GM12891 (cell line): ENCODE results near the gene GRIK1.

Experiments used
- PAX5 ChIP-seq: IDR thresholded peaks from 2 replicates; pipeline ENCODE4 v1.6.1; 2011; ENCODE audit warnings: low read length, moderate library complexity, mild to moderate bottlenecking; ENCODE audit not compliant: insufficient read depth, severe bottlenecking
- POLR2A ChIP-seq: IDR thresholded peaks from 2 replicates; pipeline ENCODE4 v1.6.1; 2011; ENCODE audit warnings: low read depth, low read length, control low read depth
- POLR2AphosphoS5 ChIP-seq: IDR thresholded peaks from 2 replicates; pipeline ENCODE4 v1.6.1; 2011; ENCODE audit warnings: low read depth, low read length, control low read depth
- POU2F2 ChIP-seq: IDR thresholded peaks from 2 replicates; pipeline ENCODE4 v1.6.1; 2011; ENCODE audit warnings: low read depth, mild to moderate bottlenecking, control low read depth, low read length, moderate library complexity
- SPI1 ChIP-seq: IDR thresholded peaks from 2 replicates; pipeline ENCODE4 v1.6.1; 2011; ENCODE audit warnings: low read depth, low read length, control low read depth
- TAF1 ChIP-seq: IDR thresholded peaks from 2 replicates; pipeline ENCODE4 v1.6.1; 2011; ENCODE audit warnings: low read depth, low read length, control low read depth

- TF ChIP-seq POLR2A (no peak), POLR2AphosphoS5 (no peak), TAF1 (no peak), POU2F2 (no peak), SPI1 (no peak), PAX5 (no peak)
Observed at GRCh38 chr21:29658934-29659203, 280.9 kb downstream of the GRIK1 start.
